ENCODE measurements around the gene CASP3. TPM values are rescaled to one million over a fixed set of nuclear protein-coding genes. Genes with fewer than 3 reads are reported as not detected.
A peak's percentile ranks its signal among the peaks of the same experiment; 100 is the strongest.

CASP3 gene
- total RNA-seq, 1 experiment from 2014 or later, result 11.4 TPM

DNA sequence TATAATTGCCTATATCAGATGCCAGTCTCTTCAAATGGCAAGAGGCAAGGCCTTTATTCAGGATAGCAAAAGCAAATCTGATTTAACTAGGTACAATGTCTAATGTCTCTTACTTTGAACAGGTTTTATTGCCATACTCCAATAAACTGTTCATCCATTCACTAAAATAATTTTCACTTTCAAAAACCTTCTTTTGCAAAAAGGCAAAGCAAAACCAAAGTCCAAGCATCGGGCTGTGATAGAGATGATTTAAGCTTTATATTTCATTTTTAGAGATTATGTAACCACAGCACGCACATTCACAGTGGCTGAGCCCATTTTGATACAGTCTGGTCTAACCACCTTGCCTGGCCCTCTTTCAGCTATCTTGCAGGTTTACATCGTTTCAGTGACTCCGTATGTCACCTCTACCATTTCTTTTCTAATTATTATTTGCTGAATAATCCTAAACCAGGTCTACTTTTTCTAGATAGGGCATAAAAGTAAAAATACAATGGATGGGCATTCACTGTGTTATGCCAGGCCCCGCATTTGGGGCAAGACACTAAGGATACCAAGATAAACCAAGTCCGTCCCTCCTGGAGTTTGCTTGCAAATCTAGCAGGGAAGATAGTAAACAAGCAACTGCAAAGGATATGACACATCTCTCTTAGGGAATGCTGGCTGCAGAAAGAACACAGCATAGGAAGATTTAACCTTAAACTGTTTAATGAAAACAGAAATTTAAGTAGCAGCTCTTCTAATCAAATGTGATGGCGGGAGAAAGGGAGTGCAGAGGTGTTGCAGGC is 1.8 kb downstream of the CASP3 start:
- Histone ChIP-seq H3K9me2 (ENCODE audit: insufficient read depth) (no peaks in the 10 kb centered on the region), H3K4me1 (ENCODE audit: control insufficient read depth in 1 of 2, insufficient read depth in 2 of 2, low read length in 2 of 2) (peaks cover 3 to 14% of the 10 kb centered on the region in 2 experiments; a peak in 2 of 4 replicates), H3K9me3 (ENCODE audit: control insufficient read depth in 1 of 2, insufficient read depth in 1 of 2, low read depth in 1 of 2, low read length in 2 of 2) (no peaks in the 10 kb centered on the region), H3K27me3 (ENCODE audit: insufficient read depth, low read length) (no peaks in the 10 kb centered on the region), H3K36me3 (ENCODE audit: control insufficient read depth in 1 of 2, insufficient read depth in 2 of 2, low read length in 2 of 2) (no peaks in the 10 kb centered on the region), H3K4me3 (replicated peaks in 1 of 2; ENCODE audit: low read depth in 1 of 2, low read length in 2 of 2) (peak overlapping the region in 1 of 2 experiments; percentile 65; a peak in 1 of 4 replicates), H3K79me2 (ENCODE audit: insufficient read depth, low read length) (peaks cover 35% of the 10 kb centered on the region), H4K20me1 (ENCODE audit: insufficient read depth) (no peaks in the 10 kb centered on the region), H2AFZ (ENCODE audit: low read depth, low read length, poor library complexity, severe bottlenecking) (no peak overlapping the region), H3K9ac (ENCODE audit: low read length) (no peak overlapping the region), H3K4me2 (ENCODE audit: low read length) (peak overlapping the region; percentile 75), H3K27ac (ENCODE audit: low read depth, low read length) (no peak overlapping the region)
- POLR2A ChIA-PET, result interaction anchor here (1.0 kb wide), 1 partner anchor 87 kb away, joined by 3 read pairs; the partner anchor contains the start of gene CENPU
- intact Hi-C loops (cut with micrococcal nuclease), result loop anchor here (2.0 kb wide), 1 partner anchor 379 kb away; no protein-coding TSS in a partner anchor
- ATAC-seq (no peak), DNase-seq (ENCODE audit: low read depth, low spot score) (no peak)
- RAD21 ChIA-PET (ENCODE audit: low non-redundant PET in 1 of 2, low total read pairs in 2 of 2, uncharacterized antibody in 2 of 2, unreplicated experiment in 2 of 2), result no interaction called here
- BruUV-seq (replicated peaks), result TSS peak; percentile 42
- TF ChIP-seq POLR2A (IDR thresholded peaks at IDR 0.05; ENCODE audit: borderline replicate concordance, extremely low read depth, insufficient read depth, insufficient read length), result no peak
- TF ChIP-seq CBX3 (IDR thresholded peaks at IDR 0.05; ENCODE audit: low read depth), result no peak
- TF ChIP-seq, protein P1, sequence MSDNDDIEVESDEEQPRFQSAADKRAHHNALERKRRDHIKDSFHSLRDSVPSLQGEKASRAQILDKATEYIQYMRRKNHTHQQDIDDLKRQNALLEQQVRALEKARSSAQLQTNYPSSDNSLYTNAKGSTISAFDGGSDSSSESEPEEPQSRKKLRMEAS (IDR thresholded peaks at IDR 0.05), result no peak
- no peak for TF ChIP-seq YY1 (IDR thresholded peaks at IDR 0.05; ENCODE audit: extremely low read depth, insufficient replicate concordance, low read depth, low read length)
- no peak for TF ChIP-seq FOSL1 (IDR thresholded peaks at IDR 0.05; ENCODE audit: low read depth)
- TF ChIP-seq RAD21 (IDR thresholded peaks at IDR 0.05; ENCODE audit: low read depth), result no peak
- TF ChIP-seq, protein P2, sequence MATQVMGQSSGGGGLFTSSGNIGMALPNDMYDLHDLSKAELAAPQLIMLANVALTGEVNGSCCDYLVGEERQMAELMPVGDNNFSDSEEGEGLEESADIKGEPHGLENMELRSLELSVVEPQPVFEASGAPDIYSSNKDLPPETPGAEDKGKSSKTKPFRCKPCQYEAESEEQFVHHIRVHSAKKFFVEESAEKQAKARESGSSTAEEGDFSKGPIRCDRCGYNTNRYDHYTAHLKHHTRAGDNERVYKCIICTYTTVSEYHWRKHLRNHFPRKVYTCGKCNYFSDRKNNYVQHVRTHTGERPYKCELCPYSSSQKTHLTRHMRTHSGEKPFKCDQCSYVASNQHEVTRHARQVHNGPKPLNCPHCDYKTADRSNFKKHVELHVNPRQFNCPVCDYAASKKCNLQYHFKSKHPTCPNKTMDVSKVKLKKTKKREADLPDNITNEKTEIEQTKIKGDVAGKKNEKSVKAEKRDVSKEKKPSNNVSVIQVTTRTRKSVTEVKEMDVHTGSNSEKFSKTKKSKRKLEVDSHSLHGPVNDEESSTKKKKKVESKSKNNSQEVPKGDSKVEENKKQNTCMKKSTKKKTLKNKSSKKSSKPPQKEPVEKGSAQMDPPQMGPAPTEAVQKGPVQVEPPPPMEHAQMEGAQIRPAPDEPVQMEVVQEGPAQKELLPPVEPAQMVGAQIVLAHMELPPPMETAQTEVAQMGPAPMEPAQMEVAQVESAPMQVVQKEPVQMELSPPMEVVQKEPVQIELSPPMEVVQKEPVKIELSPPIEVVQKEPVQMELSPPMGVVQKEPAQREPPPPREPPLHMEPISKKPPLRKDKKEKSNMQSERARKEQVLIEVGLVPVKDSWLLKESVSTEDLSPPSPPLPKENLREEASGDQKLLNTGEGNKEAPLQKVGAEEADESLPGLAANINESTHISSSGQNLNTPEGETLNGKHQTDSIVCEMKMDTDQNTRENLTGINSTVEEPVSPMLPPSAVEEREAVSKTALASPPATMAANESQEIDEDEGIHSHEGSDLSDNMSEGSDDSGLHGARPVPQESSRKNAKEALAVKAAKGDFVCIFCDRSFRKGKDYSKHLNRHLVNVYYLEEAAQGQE (IDR thresholded peaks at IDR 0.05; ENCODE audit: low read depth), result no peak
- TF ChIP-seq POLR2AphosphoS5 (IDR thresholded peaks at IDR 0.05; ENCODE audit: low read depth, low read length), result no peak
- no peak for TF ChIP-seq ELF1 (IDR thresholded peaks at IDR 0.05; ENCODE audit: borderline replicate concordance, low read depth)
- no peak for TF ChIP-seq CEBPB (IDR thresholded peaks at IDR 0.05; ENCODE audit: low read depth)
- no peak for TF ChIP-seq ZFX (IDR thresholded peaks at IDR 0.05)
- TF ChIP-seq TCF7L2 (IDR thresholded peaks at IDR 0.05; ENCODE audit: borderline replicate concordance, extremely low read depth, insufficient read depth, insufficient read length), result no peak
- TF ChIP-seq, protein P3, sequence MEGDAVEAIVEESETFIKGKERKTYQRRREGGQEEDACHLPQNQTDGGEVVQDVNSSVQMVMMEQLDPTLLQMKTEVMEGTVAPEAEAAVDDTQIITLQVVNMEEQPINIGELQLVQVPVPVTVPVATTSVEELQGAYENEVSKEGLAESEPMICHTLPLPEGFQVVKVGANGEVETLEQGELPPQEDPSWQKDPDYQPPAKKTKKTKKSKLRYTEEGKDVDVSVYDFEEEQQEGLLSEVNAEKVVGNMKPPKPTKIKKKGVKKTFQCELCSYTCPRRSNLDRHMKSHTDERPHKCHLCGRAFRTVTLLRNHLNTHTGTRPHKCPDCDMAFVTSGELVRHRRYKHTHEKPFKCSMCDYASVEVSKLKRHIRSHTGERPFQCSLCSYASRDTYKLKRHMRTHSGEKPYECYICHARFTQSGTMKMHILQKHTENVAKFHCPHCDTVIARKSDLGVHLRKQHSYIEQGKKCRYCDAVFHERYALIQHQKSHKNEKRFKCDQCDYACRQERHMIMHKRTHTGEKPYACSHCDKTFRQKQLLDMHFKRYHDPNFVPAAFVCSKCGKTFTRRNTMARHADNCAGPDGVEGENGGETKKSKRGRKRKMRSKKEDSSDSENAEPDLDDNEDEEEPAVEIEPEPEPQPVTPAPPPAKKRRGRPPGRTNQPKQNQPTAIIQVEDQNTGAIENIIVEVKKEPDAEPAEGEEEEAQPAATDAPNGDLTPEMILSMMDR (IDR thresholded peaks at IDR 0.05 in 2 of 3, conservative IDR thresholded peaks at IDR 0.05 in 1 of 3; ENCODE audit: borderline replicate concordance in 1 of 3, insufficient read depth in 1 of 3, low read depth in 2 of 3, low read length in 2 of 3), result no peak
- TF ChIP-seq JUND (IDR thresholded peaks at IDR 0.05), result no peak
- no peak for TF ChIP-seq SIN3A (IDR thresholded peaks at IDR 0.05; ENCODE audit: low read depth)
- TF ChIP-seq, protein P4, sequence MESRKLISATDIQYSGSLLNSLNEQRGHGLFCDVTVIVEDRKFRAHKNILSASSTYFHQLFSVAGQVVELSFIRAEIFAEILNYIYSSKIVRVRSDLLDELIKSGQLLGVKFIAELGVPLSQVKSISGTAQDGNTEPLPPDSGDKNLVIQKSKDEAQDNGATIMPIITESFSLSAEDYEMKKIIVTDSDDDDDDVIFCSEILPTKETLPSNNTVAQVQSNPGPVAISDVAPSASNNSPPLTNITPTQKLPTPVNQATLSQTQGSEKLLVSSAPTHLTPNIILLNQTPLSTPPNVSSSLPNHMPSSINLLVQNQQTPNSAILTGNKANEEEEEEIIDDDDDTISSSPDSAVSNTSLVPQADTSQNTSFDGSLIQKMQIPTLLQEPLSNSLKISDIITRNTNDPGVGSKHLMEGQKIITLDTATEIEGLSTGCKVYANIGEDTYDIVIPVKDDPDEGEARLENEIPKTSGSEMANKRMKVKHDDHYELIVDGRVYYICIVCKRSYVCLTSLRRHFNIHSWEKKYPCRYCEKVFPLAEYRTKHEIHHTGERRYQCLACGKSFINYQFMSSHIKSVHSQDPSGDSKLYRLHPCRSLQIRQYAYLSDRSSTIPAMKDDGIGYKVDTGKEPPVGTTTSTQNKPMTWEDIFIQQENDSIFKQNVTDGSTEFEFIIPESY (IDR thresholded peaks at IDR 0.05; ENCODE audit: extremely low read depth, insufficient replicate concordance, low read length), result no peak
- no peak for TF ChIP-seq EZH2 (IDR thresholded peaks at IDR 0.05)
- TF ChIP-seq EGR1 (IDR thresholded peaks at IDR 0.05; ENCODE audit: low read depth), result no peak
- no peak for TF ChIP-seq ZNF274 (IDR thresholded peaks at IDR 0.05; ENCODE audit: low read depth, low read length)
- TF ChIP-seq EZH2phosphoT487 (IDR thresholded peaks at IDR 0.05; ENCODE audit: borderline replicate concordance), result no peak
- CTCF ChIA-PET, result no interaction called here

Data from HCT116 (cell line).